ENCODE data around the gene SERTAD4.

GRCh38 chr1:210233495-210234328 lies 1.1 kb downstream of the SERTAD4 start:
- TF ChIP-seq POLR2AphosphoS5 (IDR thresholded peaks at IDR 0.05) (peak; percentile 55), CTCF (IDR thresholded peaks at IDR 0.05) (no peak), EP300 (IDR thresholded peaks at IDR 0.05) (no peak)
